DMS153 treated with DMSO at 0.1 percent for 48 hours (cell line): ENCODE measurements around the gene RAPGEF4.

Experiments
- DNase-seq: peaks from one replicate; lab custom pipeline; 2025; ENCODE audit not compliant: unreplicated experiment; lab: John Stamatoyannopoulos, UW

RAPGEF4 gene

DNA sequence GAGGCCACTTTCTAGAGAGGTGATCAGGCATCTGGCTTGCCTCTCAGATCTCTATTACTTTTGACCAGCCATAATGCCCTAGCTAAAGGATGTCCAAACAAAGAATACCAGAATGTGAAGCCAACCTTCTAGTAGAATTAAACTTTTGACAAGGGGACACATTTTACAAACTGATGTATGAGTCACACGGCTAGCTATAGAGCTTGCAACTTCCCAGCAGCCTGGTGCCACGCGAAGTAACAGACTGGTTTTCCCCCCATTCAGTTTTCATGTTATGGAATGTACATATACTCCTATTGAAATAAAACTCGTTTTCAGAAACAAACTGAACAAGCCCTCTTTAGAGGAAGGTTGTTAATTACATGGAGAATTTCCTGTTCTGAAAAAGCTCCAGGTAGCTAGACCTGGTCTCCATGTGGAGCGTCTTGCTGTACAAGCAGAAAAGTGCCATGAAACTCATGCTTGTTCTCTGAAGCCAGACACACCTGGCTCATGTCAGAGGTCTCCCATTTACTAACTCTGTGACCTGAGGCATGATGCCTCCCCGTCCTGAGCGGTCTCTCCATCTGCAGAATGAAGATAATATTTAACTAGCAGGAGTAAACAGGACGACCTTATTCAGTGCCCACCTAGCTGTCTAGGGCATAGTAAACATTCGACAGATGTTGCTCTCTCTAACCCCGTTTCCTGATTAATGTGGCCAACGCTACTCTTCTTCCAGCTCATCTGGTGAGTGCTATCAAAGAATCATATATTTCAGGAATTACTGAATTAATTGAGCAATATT lies 258.5 kb downstream of the RAPGEF4 start:
- no peak for DNase-seq

DNA sequence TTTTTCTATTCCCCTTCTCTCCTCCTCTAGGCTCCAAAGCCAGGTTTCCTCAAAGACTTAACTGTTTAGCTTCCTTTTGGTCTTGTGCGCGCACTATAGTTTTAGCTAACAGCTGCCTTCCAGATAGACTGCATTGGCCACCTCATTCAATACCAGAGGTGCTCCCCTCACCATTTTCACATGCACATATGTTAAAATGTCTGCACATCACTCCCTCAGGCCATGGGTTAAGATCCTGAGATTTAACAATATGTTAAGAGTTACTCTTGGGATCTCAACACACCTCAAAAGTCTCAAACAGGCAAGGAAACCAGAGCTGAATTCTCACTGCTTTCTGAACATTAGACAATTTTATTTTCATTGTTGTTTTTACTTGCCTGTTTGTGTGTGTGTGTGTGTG lies 259.2 kb downstream of the RAPGEF4 start:
- DNase-seq: no peak

DNA sequence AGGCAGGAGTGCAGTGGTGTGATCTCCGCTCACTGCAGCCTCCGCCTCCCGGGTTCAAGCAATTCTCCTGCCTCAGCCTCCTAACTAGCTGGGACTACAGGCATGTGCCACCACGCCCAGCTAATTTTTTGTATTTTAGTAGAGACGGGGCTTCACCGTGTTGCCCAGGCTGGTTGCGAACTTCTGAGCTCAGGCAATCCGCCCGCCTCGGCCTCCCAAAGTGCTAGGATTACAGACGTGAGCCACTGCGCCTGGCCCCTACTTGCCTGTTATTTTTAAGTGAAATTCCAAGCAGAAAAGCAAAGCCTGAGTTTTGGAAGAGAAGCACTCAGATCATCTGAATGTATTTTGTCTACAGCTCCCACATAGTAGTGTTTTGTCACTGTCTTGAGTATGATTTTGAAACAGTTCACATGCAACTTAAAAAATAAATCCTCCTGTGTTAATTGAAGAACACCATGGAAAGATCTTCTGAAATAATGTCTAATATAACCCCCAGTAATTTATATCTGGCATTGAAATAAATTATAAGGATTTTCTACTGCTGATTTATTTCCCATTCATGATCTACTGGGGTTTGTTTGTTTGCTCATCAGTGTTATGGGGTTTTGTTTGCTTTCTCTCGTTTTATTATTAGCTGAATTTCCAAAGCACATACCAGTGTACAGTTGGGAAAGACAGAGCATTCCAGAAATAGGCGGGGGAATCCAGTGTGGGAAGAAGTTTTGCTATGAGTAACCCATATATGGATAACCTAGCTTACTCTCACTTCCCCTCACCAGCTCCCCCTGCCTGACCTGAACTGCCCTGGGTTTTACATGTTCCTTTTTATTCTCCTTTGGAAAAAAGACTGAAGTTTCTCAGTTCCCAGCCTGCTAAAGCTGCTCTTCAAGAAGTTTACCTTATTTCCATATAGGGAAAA lies 259.9 kb downstream of the RAPGEF4 start:
- no peak for DNase-seq

DNA sequence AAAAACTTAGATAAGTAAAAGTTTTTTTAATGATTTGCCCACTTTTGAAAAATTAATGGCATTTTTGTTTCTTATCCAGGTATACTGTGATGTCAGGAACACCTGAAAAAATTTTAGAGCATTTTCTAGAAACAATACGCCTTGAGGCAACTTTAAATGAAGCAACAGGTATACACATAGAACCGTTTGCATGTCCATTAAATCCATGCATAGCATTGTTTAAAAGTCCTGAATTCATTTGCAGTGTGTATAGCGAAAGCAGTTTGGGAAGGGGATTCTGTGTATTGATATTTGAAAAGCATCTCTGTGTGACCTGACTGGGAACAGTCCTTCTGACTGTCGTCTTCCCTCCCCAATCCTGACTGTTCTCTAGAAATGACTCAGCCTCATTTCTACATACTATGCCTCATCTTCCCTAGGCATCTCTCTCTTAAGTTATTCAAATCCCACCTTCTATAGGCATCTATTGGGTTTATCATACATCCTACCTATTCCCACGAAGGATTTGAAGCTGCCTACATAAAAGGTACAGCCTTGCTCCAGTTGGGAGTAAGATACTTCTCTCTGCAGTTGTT lies 260.8 kb downstream of the RAPGEF4 start:
- DNase-seq: no peak

GRCh38 chr2:172997031-172997430 lies 261.4 kb downstream of the RAPGEF4 start:
- DNase-seq: no peak

DNA sequence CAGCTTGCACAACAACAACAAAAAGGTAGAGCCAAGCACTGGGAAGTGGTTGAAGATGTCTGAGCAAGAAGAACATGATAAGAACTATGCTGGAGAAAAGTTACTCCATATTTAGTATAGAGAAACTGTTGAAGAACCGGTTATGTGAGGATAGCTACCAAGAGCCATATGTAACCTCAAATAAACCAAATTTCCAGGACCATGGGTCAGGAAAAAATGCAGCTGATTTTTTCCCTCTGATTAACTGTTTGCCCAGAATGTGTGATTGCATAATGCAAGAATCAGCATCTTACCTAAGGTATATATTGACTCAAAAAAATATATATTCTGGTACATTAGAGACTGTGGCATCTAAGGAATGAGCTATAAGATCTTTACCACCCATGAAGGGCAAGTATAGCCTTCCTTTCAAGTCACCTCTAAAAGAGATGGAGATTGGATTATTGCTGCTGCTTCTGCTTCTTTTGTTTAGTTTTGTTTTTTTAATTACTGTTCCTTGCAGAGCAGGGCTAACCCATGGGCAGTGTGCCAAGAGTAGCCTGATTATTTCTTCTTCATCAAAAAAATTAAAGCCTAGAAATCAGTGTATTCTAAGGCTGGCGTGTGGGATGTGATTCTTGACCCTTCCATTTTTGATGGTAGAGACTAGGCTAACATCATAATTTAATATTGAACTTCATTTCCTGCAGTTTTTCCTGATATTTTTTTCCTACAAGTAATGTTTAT lies 263.1 kb downstream of the RAPGEF4 start:
- DNase-seq: no peak

DNA sequence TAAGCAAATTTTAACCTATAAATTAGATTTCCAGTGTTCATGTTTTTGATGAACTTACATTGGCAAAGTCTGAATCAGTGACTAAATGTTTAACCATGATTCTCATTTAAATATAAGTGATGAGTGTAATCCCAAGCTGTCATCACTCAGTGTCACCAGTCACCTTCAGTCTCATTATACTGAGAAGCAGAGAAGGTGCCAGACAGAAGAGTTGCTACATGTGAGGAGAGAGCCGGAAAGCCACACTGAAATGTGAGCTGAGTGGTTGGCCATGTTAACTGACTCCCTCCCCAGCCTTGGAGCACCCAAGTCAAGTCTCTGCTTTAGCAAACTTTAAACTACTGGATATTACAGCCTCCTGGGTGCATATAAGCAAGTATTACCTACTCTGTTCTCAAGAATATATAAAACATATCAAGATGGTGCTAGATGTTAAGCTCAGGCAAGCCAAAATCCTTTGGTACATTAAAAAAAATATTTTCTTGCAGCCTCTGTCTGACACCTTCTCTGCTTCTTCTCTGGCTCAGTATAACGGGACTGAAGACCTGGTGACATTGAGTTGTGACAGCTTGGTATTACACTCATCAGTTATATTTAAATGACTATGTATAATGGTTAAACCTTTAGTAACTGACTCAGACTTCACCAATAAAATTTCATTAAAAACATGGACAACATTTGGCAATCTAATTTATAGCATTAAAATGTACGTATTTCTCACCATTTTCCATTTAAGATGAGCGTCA lies 264.2 kb downstream of the RAPGEF4 start:
- DNase-seq: no peak

DNA sequence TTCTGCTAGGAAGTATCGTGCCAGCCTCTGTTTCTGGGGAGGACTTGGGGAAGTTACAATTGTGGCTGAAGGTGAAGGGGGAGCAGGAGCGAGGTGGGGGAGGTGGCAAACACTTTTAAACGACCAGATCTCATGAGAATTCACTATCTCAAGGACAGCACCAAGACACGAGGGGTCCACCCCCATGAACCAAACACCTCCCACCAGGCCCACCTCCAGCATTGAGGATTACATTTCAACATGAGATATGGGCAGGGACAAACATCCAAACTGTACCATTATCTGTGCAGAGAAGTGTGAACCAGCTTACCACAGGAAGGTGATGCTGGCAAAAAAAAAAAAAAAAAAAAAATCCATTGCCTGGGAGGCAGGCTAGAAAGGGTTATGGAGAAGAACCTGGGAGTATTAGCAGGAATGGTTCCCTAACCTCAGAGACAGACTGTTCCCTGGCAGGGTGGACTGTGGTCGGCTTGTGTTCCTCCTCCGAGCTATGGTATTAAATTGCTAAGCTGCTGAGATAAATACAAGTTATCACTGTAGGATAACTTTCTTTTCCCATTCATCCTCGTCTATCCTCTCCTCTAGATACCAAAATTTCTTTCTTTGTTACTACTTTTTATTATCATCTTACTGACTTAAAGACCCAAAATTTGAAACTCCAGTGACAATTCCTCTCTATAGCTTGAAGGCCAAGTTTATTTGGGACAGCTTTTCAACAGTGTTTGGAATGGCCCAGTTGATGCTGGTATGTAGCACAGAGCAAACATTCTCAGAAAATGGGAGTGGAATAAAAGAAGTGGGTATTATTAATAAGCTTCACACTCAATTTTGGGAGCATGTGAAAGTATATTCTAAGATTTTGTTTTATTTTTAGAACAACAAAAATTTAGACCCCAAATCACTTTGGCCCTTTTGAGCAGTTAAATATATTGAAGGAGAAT lies 266.3 kb downstream of the RAPGEF4 start:
- DNase-seq: no peak

DNA sequence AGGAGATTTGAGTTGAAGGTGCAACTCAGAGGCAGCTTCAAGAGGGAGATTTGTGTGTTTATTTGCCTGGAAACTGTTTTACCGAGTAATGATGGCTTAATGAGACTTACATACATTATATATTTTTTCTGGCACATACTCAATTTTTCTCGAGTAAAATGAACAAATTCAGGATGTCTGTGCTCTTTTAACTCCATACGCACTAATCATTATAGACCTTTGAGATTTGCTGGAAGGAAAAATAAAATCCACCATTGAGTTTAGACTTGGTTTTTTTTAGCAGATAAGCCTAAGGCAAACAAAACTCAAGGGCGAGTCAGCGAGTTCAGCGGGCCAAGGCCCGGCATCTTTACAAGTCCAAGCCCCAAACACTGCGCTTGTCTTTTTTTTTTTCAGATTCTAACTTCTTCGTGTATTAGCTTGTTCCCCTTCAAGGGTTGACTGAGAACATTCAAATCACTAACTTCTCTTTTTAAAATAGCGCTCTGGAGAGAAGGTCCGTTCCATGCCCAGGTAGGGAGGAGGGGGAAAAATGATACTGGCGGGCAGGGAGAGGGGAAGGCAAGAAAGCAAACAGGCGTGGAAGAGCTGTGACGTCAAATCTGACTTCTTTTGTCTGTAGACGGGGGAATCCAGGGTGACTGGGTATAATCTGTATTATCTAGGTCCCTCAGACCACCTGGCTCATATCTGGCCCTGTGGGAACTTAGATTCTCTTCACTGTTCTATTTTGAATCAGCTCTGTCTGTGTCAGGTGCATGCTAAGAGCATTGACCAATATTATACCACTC lies 267.3 kb downstream of the RAPGEF4 start:
- DNase-seq: no peak

GRCh38 chr2:173008786-173009185 lies 273.1 kb downstream of the RAPGEF4 start:
- DNase-seq: no peak

- no peak for DNase-seq
These were observed 274.6 kb downstream of the RAPGEF4 start for GRCh38 chr2:173010233-173010632.

DNA sequence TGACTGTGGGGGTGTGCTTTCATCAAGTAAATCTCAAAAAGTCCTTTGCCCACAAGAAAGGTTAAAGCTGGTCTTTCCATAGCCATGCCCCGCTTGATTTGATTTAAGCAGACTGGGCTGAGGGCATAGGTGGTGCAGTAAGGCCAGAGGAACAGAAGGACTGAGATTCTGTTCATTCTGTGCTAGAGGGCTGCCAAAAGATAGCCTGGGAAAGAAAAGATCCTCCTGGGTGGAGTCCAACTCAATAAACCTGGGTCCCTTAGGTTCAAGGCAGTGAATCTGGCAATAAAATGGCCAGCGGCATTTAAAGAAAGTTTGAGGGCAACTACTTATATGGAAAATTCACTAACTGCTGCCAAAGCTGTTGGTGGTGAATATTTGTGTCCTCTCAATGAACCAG lies 280.8 kb downstream of the RAPGEF4 start:
- DNase-seq: no peak

DNA sequence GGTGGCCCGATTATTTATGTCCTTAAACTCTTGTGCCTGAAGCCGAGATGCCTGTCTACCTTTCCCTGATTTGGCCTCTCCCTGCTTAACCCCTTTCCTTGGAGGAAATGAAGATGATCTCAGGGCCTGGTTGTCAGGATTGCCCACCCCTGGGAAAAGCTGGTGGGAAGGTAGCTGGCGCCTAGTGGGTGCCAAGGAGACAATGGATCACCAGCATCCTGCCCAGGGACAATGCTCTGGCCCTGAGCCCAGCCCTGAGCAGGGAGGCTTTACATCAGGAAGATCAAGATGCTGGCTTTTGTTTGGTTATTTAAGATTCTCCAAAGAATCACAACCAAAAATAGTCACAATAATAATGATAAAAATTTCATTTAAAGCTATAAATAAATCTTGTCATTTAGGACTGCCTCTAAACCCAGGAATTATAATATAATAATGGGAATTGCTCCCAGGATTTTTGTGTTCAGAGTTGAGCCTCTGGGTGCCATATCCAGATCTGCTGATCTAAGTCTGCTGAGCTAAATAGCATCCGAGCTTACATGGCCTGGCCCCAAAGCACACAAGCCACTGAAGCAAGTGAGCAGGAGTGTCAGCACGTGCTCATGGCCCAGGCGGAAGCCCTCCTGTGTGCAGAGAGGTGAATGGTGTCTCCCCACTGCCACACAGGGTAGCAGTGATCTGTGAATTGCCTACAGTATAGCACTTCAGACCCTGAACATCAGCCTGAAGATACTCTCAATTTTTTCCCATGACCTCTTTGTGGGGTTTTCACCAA lies 282.2 kb downstream of the RAPGEF4 start:
- no peak for DNase-seq

DNA sequence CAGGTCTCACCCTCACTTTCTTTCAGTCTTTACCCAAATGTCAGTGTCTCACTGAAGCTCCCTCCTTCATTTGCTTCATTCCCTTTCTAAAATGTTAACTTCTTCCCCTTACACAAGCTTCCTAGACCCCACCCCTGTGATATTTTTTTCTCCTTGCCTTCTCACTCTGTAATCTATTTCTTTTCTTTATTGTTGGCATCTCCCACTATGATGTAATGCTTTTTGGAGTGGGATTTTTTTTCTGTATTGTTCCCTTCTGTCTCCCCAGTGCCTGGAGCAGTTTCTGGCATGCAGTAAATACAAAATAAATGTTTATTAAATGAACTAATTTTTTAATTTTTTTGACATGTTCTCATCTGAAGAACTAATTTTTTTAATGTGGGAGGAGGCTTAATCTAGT lies 284.1 kb downstream of the RAPGEF4 start:
- no peak for DNase-seq

DNA sequence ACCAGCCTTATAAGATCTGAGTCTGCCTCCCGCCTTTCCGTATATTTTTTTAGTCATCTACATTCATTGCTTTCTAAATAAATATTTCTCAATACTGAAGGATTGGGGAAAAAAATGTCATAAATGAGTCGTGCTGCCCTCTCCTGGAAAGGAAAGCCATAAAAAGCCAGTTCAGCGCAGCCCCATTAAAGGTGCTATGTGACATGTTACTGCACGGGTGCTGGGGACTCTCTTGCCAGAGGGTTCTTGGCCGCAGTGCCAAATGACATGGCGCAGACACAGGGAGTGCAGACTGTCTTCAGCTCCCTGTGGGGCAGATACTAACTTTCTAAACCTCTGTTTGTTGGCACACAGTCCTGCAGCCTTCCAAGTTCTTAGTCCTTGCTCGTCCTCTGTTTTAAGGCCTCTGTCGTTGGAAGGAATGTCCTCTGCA lies 286.3 kb downstream of the RAPGEF4 start:
- no peak for DNase-seq

DNA sequence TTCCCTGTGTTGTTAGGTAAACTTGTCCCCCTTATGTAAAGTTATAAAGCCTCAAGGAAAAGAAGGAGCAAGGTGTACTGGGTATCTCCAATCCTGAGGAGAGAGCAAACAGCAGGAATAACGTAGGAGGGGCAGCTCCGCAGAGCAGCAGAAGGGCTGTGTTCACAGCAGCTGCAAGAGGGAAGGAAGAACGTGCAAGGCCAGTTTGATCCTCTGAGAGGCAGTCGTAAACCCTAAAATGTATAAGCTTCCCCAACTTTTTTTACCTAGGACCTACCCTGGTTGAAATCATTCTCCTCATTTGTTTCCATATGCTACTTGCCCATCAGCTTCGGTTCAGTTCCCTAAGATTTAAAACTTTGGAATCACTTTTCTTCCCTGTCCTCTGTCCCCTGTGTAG lies 288.1 kb downstream of the RAPGEF4 start:
- no peak for DNase-seq

GRCh38 chr2:173026479-173026878 lies 290.8 kb downstream of the RAPGEF4 start:
- DNase-seq: no peak
